Epithelial cell of proximal tubule (primary cell): ENCODE results near the gene TMEM192. TPM values are rescaled to one million over a fixed set of nuclear protein-coding genes. Genes with fewer than 3 reads are reported as not detected.
"Not testable (repeated sequence)": the region's sequence is repeated elsewhere in the genome, so short reads cannot be mapped to it uniquely, and the experiment has no call there.

Experiments used
- DNase-seq: peaks from one replicate; pipeline ENCODE4 v3.0.0-alpha.2; 2011; ENCODE audit warnings: low read depth
- H3K4me3 ChIP-seq: 2 replicates; pipeline ENCODE4 v1.5.1; 2011; ENCODE audit warnings: low read depth, mild to moderate bottlenecking, low read length
- CTCF ChIP-seq: conservative IDR thresholded peaks from 2 replicates; pipeline ENCODE4 v1.5.1; 2012; ENCODE audit warnings: low read depth, mild to moderate bottlenecking, low read length
- total RNA-seq: library from RNA; depleted of rRNA; stranded (reverse); fragments of >200 nt; gene quantifications from 2 replicates; pipeline ENCODE4 v1.2.3, GENCODE V29; 2015

The TMEM192 gene
- total RNA-seq, 1 donor from 2014 or later = 9.0 TPM

DNA sequence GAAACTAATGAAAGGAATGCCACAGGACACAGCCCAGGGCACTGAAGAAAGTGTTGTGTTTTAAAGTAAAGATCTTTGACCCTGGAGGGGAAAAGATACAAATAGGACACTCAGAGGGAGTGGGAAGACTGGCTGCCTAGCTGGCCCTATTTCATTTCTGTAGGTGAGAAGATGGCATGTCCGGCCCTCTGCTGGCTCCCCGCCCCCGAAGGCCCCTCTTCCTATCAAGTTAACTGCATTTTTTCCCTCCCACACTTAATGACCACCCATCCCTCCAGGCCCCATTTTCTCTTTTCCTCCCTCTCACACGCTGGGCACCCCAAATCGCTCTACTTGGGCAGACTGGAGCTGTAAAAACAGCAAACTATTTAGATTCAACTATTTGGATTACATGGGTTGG is 64.5 kb downstream of the TMEM192 start:
- no peak for TF ChIP-seq CTCF
- no peak for DNase-seq

DNA sequence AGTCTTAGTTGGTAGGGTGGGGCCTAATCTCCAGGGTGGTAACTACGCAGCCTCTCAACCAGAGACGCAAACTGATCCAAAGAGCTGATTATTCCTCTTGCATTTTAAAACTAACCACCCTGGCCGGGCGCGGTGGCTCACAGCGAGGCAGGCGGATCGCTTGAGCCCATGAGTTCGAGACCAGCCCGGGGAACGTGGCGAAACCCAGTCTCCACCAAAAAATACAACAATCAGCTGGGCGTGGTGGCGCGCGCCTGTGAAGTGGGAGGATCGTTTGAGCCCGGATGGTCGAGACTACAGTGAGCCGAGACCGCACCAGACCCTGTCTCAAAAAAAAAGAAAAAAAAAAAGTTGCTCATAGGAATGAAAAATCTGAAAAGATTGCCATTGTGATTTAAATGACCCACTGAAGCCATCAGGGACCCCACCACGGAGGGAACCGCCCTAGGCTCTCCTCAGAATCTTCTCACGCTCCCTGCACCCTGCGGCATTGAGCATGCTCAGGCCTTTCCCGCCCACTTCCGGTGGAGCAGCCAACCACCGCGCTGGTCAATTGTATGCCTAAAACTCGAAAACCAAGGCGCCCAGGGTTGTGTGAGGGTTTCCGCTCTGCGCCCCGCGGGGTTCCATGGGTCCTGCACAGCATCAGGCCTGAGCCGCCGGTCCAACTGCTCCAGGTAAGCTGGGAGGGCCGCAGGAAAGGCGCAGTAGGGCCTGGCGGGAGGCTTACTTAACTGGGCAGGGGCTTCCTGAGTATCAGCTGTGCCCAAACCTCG is 81.0 kb downstream of the TMEM192 start, which contains the start of gene TRIM60:
Gene TRIM60 (plus strand): TSS at position 564 of the 776 bp plus-strand sequence. CDS start 8,074 bp downstream, outside the sequence.
- TF ChIP-seq CTCF = no peak
- no peak for DNase-seq
- no peak within 1 kb of the TSS for H3K4me3 ChIP-seq

More for the DNA sequence above, 64.5 kb downstream of the TMEM192 start:
- H3K4me3 ChIP-seq = no peak overlapping the region

DNA sequence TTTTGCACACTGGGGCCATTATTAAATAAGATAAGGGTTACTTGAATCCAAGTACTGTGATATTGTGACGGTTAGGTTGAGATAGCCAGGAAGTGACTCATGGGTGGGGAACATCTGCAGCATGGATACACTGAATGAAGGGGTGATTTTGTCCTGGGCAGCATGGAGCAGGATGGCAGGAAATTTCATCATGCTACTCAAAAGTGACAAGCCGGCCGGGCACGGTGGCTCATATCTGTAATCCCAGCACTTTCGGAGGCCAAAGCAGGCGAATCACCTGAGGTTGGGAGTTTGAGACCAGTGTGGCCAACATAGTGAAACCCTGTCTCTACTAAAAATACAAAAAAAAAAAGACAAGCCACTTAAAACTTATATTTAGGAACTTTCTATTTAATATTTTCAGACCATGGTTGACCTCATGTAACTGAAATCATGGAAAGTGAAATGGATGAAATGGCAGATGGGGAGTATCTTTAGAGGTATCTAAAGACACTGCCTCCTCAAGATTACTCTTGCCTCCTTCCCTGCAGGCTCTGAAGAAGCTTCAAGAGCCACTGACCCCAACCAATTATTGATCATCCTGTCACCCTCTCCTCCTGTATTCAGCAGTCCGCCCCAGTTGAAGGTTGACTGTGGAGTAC is 84.8 kb downstream of the TMEM192 start:
- DNase-seq = no peak
- H3K4me3 ChIP-seq = no peak overlapping the region
- no peak for TF ChIP-seq CTCF

GRCh38 chr4:165025782-165026181 is 86.9 kb downstream of the TMEM192 start:
- not testable (repeated sequence) for DNase-seq, H3K4me3 ChIP-seq

Other genes starting within 250 kb of the TMEM192 start
- not detected in 2 replicates for gene APELA, start 235.7 kb downstream of the TMEM192 start, total RNA-seq
- 0.94 TPM in 1 of 2 replicates, not detected in the other for gene TRIM61, start 135.2 kb downstream of the TMEM192 start, total RNA-seq
- gene TRIM60, start 80.9 kb downstream of the TMEM192 start, total RNA-seq = not detected in 2 replicates
- gene TRIM75, start 59.0 kb downstream of the TMEM192 start, total RNA-seq = not detected in 2 replicates
- gene KLHL2, start 94.7 kb upstream of the TMEM192 start, total RNA-seq = 17.4 and 19.5 TPM in 2 replicates
- 96.7 and 237 TPM in 2 replicates for gene MSMO1, start 214.8 kb upstream of the TMEM192 start, total RNA-seq